Neural cell (in vitro differentiated cells): ENCODE data around the gene JMJD8. TPM values are rescaled to one million over a fixed set of nuclear protein-coding genes. Genes with fewer than 3 reads are reported as not detected.

ENCODE experiments used
- H2AFZ ChIP-seq: fragments of 200-600, 300-800 bp; sonication (generic), shearing (Covaris generic); 2 replicates; pipeline ENCODE4 v1.6.0; 2014; ENCODE audit warnings: low read depth, mild to moderate bottlenecking, antibody characterized with exemption, low read length, moderate library complexity
- H3F3A ChIP-seq: fragments of 200-600 bp; shearing (Covaris generic); 2 replicates; pipeline ENCODE4 v1.6.1; 2016; ENCODE audit warnings: mild to moderate bottlenecking, moderate library complexity, mixed read lengths, antibody characterized with exemption, low read length; ENCODE audit not compliant: insufficient read depth, poor library complexity, severe bottlenecking
- H3K27ac ChIP-seq: fragments of 200-600, 300-800 bp; sonication (generic), shearing (Covaris generic); 2 replicates; pipeline ENCODE4 v1.5.1; 2014; ENCODE audit warnings: mild to moderate bottlenecking, low read length, moderate library complexity
- H3K27me3 ChIP-seq: fragments of 300-800, 200-600 bp; sonication (generic), shearing (Covaris generic); 2 replicates; pipeline ENCODE4 v1.6.0; 2014; ENCODE audit warnings: mild to moderate bottlenecking, low read depth, low read length, moderate library complexity; ENCODE audit not compliant: insufficient read depth
- H3K36me3 ChIP-seq: fragments of 300-800, 200-600 bp; sonication (generic), shearing (Covaris generic); 2 replicates; pipeline ENCODE4 v1.5.1; 2014; ENCODE audit warnings: mild to moderate bottlenecking, antibody characterized with exemption, low read length, moderate library complexity; ENCODE audit not compliant: insufficient read depth
- H3K4me2 ChIP-seq: fragments of 300-800, 200-600 bp; sonication (generic), shearing (Covaris generic); 2 replicates; pipeline ENCODE4 v1.6.0; 2014; ENCODE audit warnings: mild to moderate bottlenecking, low read length
- H3K4me3 ChIP-seq: fragments of 300-800, 200-600 bp; sonication (generic), shearing (Covaris generic); 2 replicates; pipeline ENCODE4 v1.5.1; 2014; ENCODE audit warnings: mild to moderate bottlenecking, low read length, moderate library complexity
- H3K79me2 ChIP-seq: fragments of 200-600 bp; shearing (Covaris generic); replicated peaks from 2 replicates; pipeline ENCODE4 v1.6.0; 2014; ENCODE audit warnings: mild to moderate bottlenecking, low read length, moderate library complexity; ENCODE audit not compliant: insufficient read depth
- H3K9ac ChIP-seq: fragments of 300-800, 200-600 bp; sonication (generic), shearing (Covaris generic); 2 replicates; pipeline ENCODE4 v1.6.1; 2016; ENCODE audit warnings: mild to moderate bottlenecking, low read length, mixed read lengths
- H3K9me2 ChIP-seq: fragments of 200-600 bp; shearing (Covaris generic); 2 replicates; pipeline ENCODE4 v1.6.1; 2016; ENCODE audit warnings: mild to moderate bottlenecking, low read length, mixed read lengths; ENCODE audit not compliant: insufficient read depth
- H3K9me3 ChIP-seq: fragments of 200-600, 300-800 bp; sonication (generic), shearing (Covaris generic); 2 replicates; pipeline ENCODE4 v1.6.1; 2016; ENCODE audit warnings: mild to moderate bottlenecking, mixed run types, low read length, moderate library complexity, mixed read lengths
- H4K20me1 ChIP-seq: fragments of 200-600 bp; shearing (Covaris generic); 2 replicates; pipeline ENCODE4 v1.6.1; 2016; ENCODE audit warnings: mild to moderate bottlenecking, mixed run types; ENCODE audit not compliant: insufficient read depth
- CTCF ChIP-seq: fragments of 450-650 bp; IDR thresholded peaks from 2 replicates; pipeline ENCODE4 v1.5.1; 2014; ENCODE audit warnings: antibody characterized with exemption, mild to moderate bottlenecking, moderate library complexity; ENCODE audit not compliant: poor library complexity, severe bottlenecking
- EP300 ChIP-seq: fragments of 450-650 bp; conservative IDR thresholded peaks from 2 replicates; pipeline ENCODE4 v1.6.1; 2014; ENCODE audit warnings: antibody characterized with exemption, mild to moderate bottlenecking, moderate library complexity; ENCODE audit not compliant: poor library complexity, severe bottlenecking
- EZH2 ChIP-seq: fragments of 200-600, 300-800 bp; shearing (Covaris generic), sonication (generic); IDR thresholded peaks from 2 replicates; pipeline ENCODE4 v1.6.1; 2014; ENCODE audit warnings: antibody characterized with exemption, low read length, borderline replicate concordance, mild to moderate bottlenecking; ENCODE audit not compliant: insufficient read depth, poor library complexity, severe bottlenecking
- MXI1 ChIP-seq: fragments of 450-650 bp; conservative IDR thresholded peaks from 2 replicates; pipeline ENCODE4 v1.6.1; 2014; ENCODE audit warnings: antibody characterized with exemption, mild to moderate bottlenecking; ENCODE audit not compliant: poor library complexity, severe bottlenecking
- POLR2AphosphoS5 ChIP-seq: IDR thresholded peaks from 2 replicates; pipeline ENCODE4 v1.6.1; 2012
- RAD21 ChIP-seq: fragments of 450-650 bp; conservative IDR thresholded peaks from 2 replicates; pipeline ENCODE4 v1.6.1; 2014; ENCODE audit warnings: antibody characterized with exemption, mild to moderate bottlenecking, moderate library complexity
- REST ChIP-seq: IDR thresholded peaks from 2 replicates; pipeline ENCODE4 v1.6.1; 2012; ENCODE audit warnings: borderline replicate concordance
- SMC3 ChIP-seq: fragments of 450-650 bp; conservative IDR thresholded peaks from 2 replicates; pipeline ENCODE4 v1.6.1; 2014; ENCODE audit warnings: antibody characterized with exemption, mild to moderate bottlenecking, moderate library complexity; ENCODE audit not compliant: poor library complexity
- TAF1 ChIP-seq: IDR thresholded peaks from 2 replicates; pipeline ENCODE4 v1.6.1; 2012; ENCODE audit warnings: low read depth
- polyA plus RNA-seq: library from polyadenylated mRNA; depleted of rRNA; stranded (reverse); fragments of >200 nt; gene quantifications from 2 replicates; pipeline ENCODE4 v1.2.3, GENCODE V29; 2014

JMJD8 gene
- polyA plus RNA-seq, 1 donor from 2014 or later = 44.7 TPM

DNA sequence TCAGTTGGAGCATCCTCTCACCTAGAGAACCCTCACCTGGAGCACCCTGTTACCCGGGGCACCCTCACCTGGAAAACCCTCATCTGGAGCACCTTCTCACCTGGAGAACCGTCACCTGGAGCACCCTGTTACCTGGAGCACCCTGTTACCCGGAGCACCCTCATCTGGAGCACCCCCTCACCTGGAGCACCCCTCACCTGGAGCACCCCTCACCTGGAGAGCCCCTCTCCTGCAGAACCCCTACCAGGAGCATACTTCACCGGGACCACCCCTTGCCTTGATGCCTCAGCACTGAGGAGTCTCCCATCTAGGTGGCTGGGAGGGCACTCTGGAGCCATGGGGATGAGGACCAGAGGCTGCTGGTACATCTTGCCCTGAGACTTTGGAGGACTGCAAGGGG is 24.8 kb upstream of the JMJD8 start:
- Histone ChIP-seq H3K4me3 (peak overlapping the region; percentile 70), H3K27me3 (peaks cover 4% of the 10 kb centered on the region), H3K79me2 (peaks cover 22% of the 10 kb centered on the region), H4K20me1 (peaks cover 3% of the 10 kb centered on the region), H3K9ac (peak overlapping the region; percentile 94), H2AFZ (no peak overlapping the region), H3K27ac (peak overlapping the region; percentile 99), H3K9me2 (no peaks in the 10 kb centered on the region), H3K4me2 (peak overlapping the region; percentile 67), H3K9me3 (no peaks in the 10 kb centered on the region), H3F3A (peaks cover 5% of the 10 kb centered on the region), H3K36me3 (no peaks in the 10 kb centered on the region)
- TF ChIP-seq EZH2 = no peak
- TF ChIP-seq SMC3 = no peak
- TF ChIP-seq POLR2AphosphoS5 = no peak
- no peak for TF ChIP-seq EP300
- no peak for TF ChIP-seq TAF1
- TF ChIP-seq RAD21 = no peak
- no peak for TF ChIP-seq REST
- TF ChIP-seq CTCF = no peak
- TF ChIP-seq MXI1 = no peak

DNA sequence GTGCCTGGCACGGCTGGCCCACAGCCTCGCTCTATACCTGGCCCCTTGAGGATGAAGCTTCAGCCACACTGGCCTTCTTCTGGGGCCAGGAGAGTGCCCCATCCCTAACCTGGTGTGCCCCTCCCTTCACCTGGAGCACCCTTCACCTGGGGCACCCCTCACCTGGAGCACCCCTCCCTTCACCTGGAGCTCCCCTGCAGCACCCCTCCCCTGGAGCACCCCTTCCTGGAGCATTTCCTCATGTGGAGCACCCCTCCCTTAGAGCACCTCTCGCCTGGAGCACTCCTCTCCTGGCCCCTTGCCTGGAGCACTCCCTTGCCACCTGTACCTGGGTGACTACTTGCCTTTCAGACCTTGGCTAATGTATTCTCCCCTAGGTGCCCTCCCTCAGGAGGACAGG is 23.9 kb upstream of the JMJD8 start:
- Histone ChIP-seq H3K9ac (peak overlapping the region; percentile 94), H2AFZ (no peak overlapping the region), H3K27me3 (peaks cover 4% of the 10 kb centered on the region), H3K9me2 (no peaks in the 10 kb centered on the region), H3K36me3 (no peaks in the 10 kb centered on the region), H3K27ac (peak overlapping the region; percentile 99), H3K4me3 (no peak overlapping the region), H3K9me3 (no peaks in the 10 kb centered on the region), H4K20me1 (peaks cover 12% of the 10 kb centered on the region), H3F3A (peaks cover 5% of the 10 kb centered on the region), H3K79me2 (peaks cover 32% of the 10 kb centered on the region), H3K4me2 (no peak overlapping the region)
- no peak for TF ChIP-seq REST
- TF ChIP-seq EZH2 = no peak
- TF ChIP-seq RAD21 = no peak
- TF ChIP-seq POLR2AphosphoS5 = no peak
- no peak for TF ChIP-seq TAF1
- no peak for TF ChIP-seq MXI1
- TF ChIP-seq SMC3 = no peak
- no peak for TF ChIP-seq EP300
